ENCODE results near the gene DLX4.

- TF ChIP-seq CTCF (IDR thresholded peaks at IDR 0.05; ENCODE audit: extremely low read depth in 1 of 2, insufficient read depth in 1 of 2, low read depth in 1 of 2, low read length in 2 of 2) (no peak), JUN (IDR thresholded peaks at IDR 0.05; ENCODE audit: borderline replicate concordance, insufficient read depth, insufficient read length, low read depth) (no peak), POLR2AphosphoS5 (IDR thresholded peaks at IDR 0.05; ENCODE audit: insufficient read depth, low read depth, low read length) (no peak), POLR2A (IDR thresholded peaks at IDR 0.05; ENCODE audit: low read depth, low read length) (no peak), GATA2 (IDR thresholded peaks at IDR 0.05; ENCODE audit: insufficient read depth, insufficient read length, low read depth, low read length) (no peak), EZH2 (IDR thresholded peaks at IDR 0.05; ENCODE audit: borderline replicate concordance, low read depth, low read length, severe bottlenecking) (no peak)
These were observed 27.6 kb upstream of the DLX4 start for GRCh38 chr17:49941427-49941826.

Measured in endothelial cell of umbilical vein (primary cell).